DND-41 (cell line): ENCODE data around the gene KRTAP12-1.
"Not testable (repeated sequence)": the region's sequence is repeated elsewhere in the genome, so short reads cannot be mapped to it uniquely, and the experiment has no call there.

ENCODE experiments used
- ATAC-seq: fragments of 200-7000 bp; cut with Tn5 transposase; 3 replicates; pipeline ENCODE4 v1.9.1; 2021; ENCODE audit warnings: low read depth; ENCODE audit not compliant: insufficient read depth
- DNase-seq: peaks from one replicate; pipeline ENCODE4 v3.0.0-alpha.2; 2020
- H2AFZ ChIP-seq: 2 replicates; pipeline ENCODE4 v1.6.0; 2012; ENCODE audit warnings: low read depth, low read length
- H3K27ac ChIP-seq: 2 replicates; pipeline ENCODE4 v1.5.1; 2012; ENCODE audit warnings: low read length, inconsistent platforms
- H3K27me3 ChIP-seq: fragments of 200-600 bp; sonication (generic); 2 replicates; pipeline ENCODE4 v1.6.0; 2012; ENCODE audit warnings: low read length, mild to moderate bottlenecking, inconsistent platforms; ENCODE audit not compliant: insufficient read depth, poor library complexity
- H3K36me3 ChIP-seq: 2 replicates; pipeline ENCODE4 v1.5.1; 2012; ENCODE audit warnings: low read length, inconsistent platforms; ENCODE audit not compliant: insufficient read depth
- H3K4me1 ChIP-seq: 2 replicates; pipeline ENCODE4 v1.5.1; 2012; ENCODE audit warnings: mild to moderate bottlenecking, low read length; ENCODE audit not compliant: insufficient read depth
- H3K4me2 ChIP-seq: 2 replicates; pipeline ENCODE4 v1.6.0; 2012; ENCODE audit warnings: mild to moderate bottlenecking, moderate library complexity, low read length, inconsistent platforms; ENCODE audit not compliant: insufficient read depth
- H3K4me3 ChIP-seq, 2 experiments: fragments of 200-600 bp in 1 of 2; shearing (Covaris generic) in 1 of 2; 2 replicates each; pipeline ENCODE4 v1.5.1; 2012 to 2016; ENCODE audit warnings: inconsistent platforms in 2 of 2, low read length in 2 of 2, mild to moderate bottlenecking in 2 of 2, low read depth in 1 of 2, moderate library complexity in 1 of 2
- H3K79me2 ChIP-seq: 2 replicates; pipeline ENCODE4 v1.6.0; 2012; ENCODE audit warnings: low read length, inconsistent platforms; ENCODE audit not compliant: insufficient read depth
- H3K9ac ChIP-seq: 2 replicates; pipeline ENCODE4 v1.6.0; 2012; ENCODE audit warnings: low read depth, mild to moderate bottlenecking, inconsistent platforms, low read length, moderate library complexity
- H3K9me3 ChIP-seq: 2 replicates; pipeline ENCODE4 v1.5.1; 2012; ENCODE audit warnings: low read length, moderate library complexity, mild to moderate bottlenecking, inconsistent platforms; ENCODE audit not compliant: insufficient read depth, severe bottlenecking
- H4K20me1 ChIP-seq: 2 replicates; pipeline ENCODE4 v1.6.0; 2012; ENCODE audit warnings: low read length; ENCODE audit not compliant: insufficient read depth
- CTCF ChIP-seq: IDR thresholded peaks from 2 replicates; pipeline ENCODE4 v1.5.1; 2012; ENCODE audit warnings: borderline replicate concordance, low read length, moderate library complexity, mild to moderate bottlenecking; ENCODE audit not compliant: poor library complexity, severe bottlenecking; ENCODE audit errors: extremely low read depth
- EZH2 ChIP-seq: IDR thresholded peaks from 3 replicates; pipeline ENCODE4 v1.6.1; 2012; ENCODE audit warnings: borderline replicate concordance, low read depth, mild to moderate bottlenecking, moderate library complexity, low read length, inconsistent platforms; ENCODE audit not compliant: severe bottlenecking

Gene KRTAP12-1

GRCh38 chr21:44699502-44700001, 17.6 kb upstream of the KRTAP12-1 start:
- H3K4me3 ChIP-seq: no peak overlapping the region
- no peak for TF ChIP-seq CTCF
- TF ChIP-seq EZH2: no peak
- H3K36me3 ChIP-seq: no peaks in the 10 kb centered on the region
- DNase-seq (no peak), ATAC-seq (no peak)
- H3K27me3 ChIP-seq: peaks cover 10% of the 10 kb centered on the region
- H2AFZ ChIP-seq: no peak overlapping the region
- no peaks in the 10 kb centered on the region for H3K4me1 ChIP-seq
- no peaks in the 10 kb centered on the region for H3K9me3 ChIP-seq
- no peak overlapping the region for H3K27ac ChIP-seq
- no peak overlapping the region for H3K4me2 ChIP-seq
- no peaks in the 10 kb centered on the region for H3K79me2 ChIP-seq
- H3K9ac ChIP-seq: no peak overlapping the region
- no peaks in the 10 kb centered on the region; the same call in 1 of the 2 replicates for H4K20me1 ChIP-seq

- H3K9ac ChIP-seq: no peak overlapping the region
- no peak overlapping the region for H2AFZ ChIP-seq
- TF ChIP-seq EZH2 (no peak), CTCF (no peak)
- H3K79me2 ChIP-seq: no peaks in the 10 kb centered on the region
- no peaks in the 10 kb centered on the region for H3K36me3 ChIP-seq
- no peak for ATAC-seq
- H3K27me3 ChIP-seq: peaks cover 10% of the 10 kb centered on the region
- DNase-seq: no peak
- no peaks in the 10 kb centered on the region for H3K9me3 ChIP-seq
- no peaks in the 10 kb centered on the region for H3K4me1 ChIP-seq
- H4K20me1 ChIP-seq: no peaks in the 10 kb centered on the region; the same call in 1 of the 2 replicates
- H3K4me3 ChIP-seq: no peak overlapping the region
- no peak overlapping the region for H3K27ac ChIP-seq
- no peak overlapping the region for H3K4me2 ChIP-seq
Measured at GRCh38 chr21:44697811-44698734, 16.1 kb upstream of the KRTAP12-1 start.

GRCh38 chr21:44697172-44697810, 15.3 kb upstream of the KRTAP12-1 start, which contains the start of gene KRTAP10-12:
TSS of gene KRTAP10-12 (plus strand) at chr21:44697172. CDS start at chr21:44697202, 30 bp downstream.
- not testable (repeated sequence) for DNase-seq, H3K4me2 ChIP-seq, H3K4me1 ChIP-seq, ATAC-seq, H3K27ac ChIP-seq, H3K36me3 ChIP-seq, H4K20me1 ChIP-seq, H3K9me3 ChIP-seq, H3K27me3 ChIP-seq, H2AFZ ChIP-seq, H3K4me3 ChIP-seq, H3K9ac ChIP-seq, H3K79me2 ChIP-seq

- DNase-seq: no peak
Measured at GRCh38 chr21:44696572-44696971, 14.6 kb upstream of the KRTAP12-1 start.

More at GRCh38 chr21:44696572-44696971, 14.6 kb upstream of the KRTAP12-1 start:
- no peaks in the 10 kb centered on the region for H3K79me2 ChIP-seq
- H3K9me3 ChIP-seq: no peaks in the 10 kb centered on the region
- TF ChIP-seq EZH2 (no peak), CTCF (no peak)
- H3K9ac ChIP-seq: no peak overlapping the region
- peaks cover 10% of the 10 kb centered on the region for H3K27me3 ChIP-seq
- no peaks in the 10 kb centered on the region for H3K36me3 ChIP-seq
- H3K4me1 ChIP-seq: no peaks in the 10 kb centered on the region
- ATAC-seq: no peak
- H4K20me1 ChIP-seq: no peaks in the 10 kb centered on the region; the same call in 1 of the 2 replicates
- no peak overlapping the region for H3K4me3 ChIP-seq
- H2AFZ ChIP-seq: no peak overlapping the region
- no peak overlapping the region for H3K27ac ChIP-seq
- no peak overlapping the region for H3K4me2 ChIP-seq
